Measurements from ENCODE around the gene RAD52.

- no peak for TF ChIP-seq CTCF (IDR thresholded peaks at IDR 0.05; ENCODE audit: low read length)
- TF ChIP-seq EZH2 (optimal IDR thresholded peaks at IDR 0.05; ENCODE audit: low read depth, low read length), result no peak
- no peak for TF ChIP-seq EZH2phosphoT487 (IDR thresholded peaks at IDR 0.05; ENCODE audit: low read length)
Observed at GRCh38 chr12:989751-990660, 40.5 kb upstream of the RAD52 start.
